Glutamatergic neuron (in vitro differentiated cells): Measurements from ENCODE around the gene RHOJ. TPM values are rescaled to one million over a fixed set of nuclear protein-coding genes. Genes with fewer than 3 reads are reported as not detected.

ENCODE experiments used
- DNase-seq: peaks from one replicate; pipeline ENCODE4 v3.0.0; 2022
- H3K27ac Mint-ChIP-seq: one replicate; pipeline ENCODE4 v1.8.0; 2020; ENCODE audit warnings: mild to moderate bottlenecking, mixed read lengths, inconsistent platforms; ENCODE audit not compliant: unreplicated experiment
- H3K27me3 Mint-ChIP-seq: one replicate; pipeline ENCODE4 v1.8.0; 2020; ENCODE audit warnings: mild to moderate bottlenecking, moderate library complexity, mixed read lengths, inconsistent platforms; ENCODE audit not compliant: unreplicated experiment
- H3K36me3 Mint-ChIP-seq: one replicate; pipeline ENCODE4 v1.8.0; 2020; ENCODE audit warnings: mild to moderate bottlenecking, mixed read lengths, inconsistent platforms; ENCODE audit not compliant: unreplicated experiment
- H3K4me1 Mint-ChIP-seq: one replicate; pipeline ENCODE4 v1.8.0; 2020; ENCODE audit warnings: mild to moderate bottlenecking, low read depth, mixed read lengths, inconsistent platforms; ENCODE audit not compliant: unreplicated experiment
- H3K4me3 Mint-ChIP-seq: one replicate; pipeline ENCODE4 v1.8.0; 2020; ENCODE audit warnings: mild to moderate bottlenecking, mixed read lengths, inconsistent platforms; ENCODE audit not compliant: unreplicated experiment
- H3K9me3 Mint-ChIP-seq: one replicate; pipeline ENCODE4 v1.8.0; 2020; ENCODE audit warnings: mild to moderate bottlenecking, moderate library complexity, mixed read lengths, inconsistent platforms; ENCODE audit not compliant: unreplicated experiment
- total RNA-seq: library from RNA; stranded (reverse); fragmentation: NEBNext Ultra II Directional; extraction: Animal tissue kit (Norgen Biotek cat#: 25700); gene quantifications from one replicate; pipeline ENCODE4 v1.2.1, GENCODE V29; 2021; ENCODE audit not compliant: unreplicated experiment
- TF ChIP-seq, protein P1 (sequence below): fragments of 200-600 bp; sonication (generic); IDR thresholded peaks from one replicate; pipeline ENCODE4 v1.5.0; 2021; ENCODE audit not compliant: partially characterized antibody, unreplicated experiment

The RHOJ gene
- total RNA-seq, 1 donor from 2014 or later, result not detected

GRCh38 chr14:63193236-63193635, 11.0 kb upstream of the RHOJ start:
- no peaks in the 10 kb centered on the region for H3K36me3 Mint-ChIP-seq

DNA sequence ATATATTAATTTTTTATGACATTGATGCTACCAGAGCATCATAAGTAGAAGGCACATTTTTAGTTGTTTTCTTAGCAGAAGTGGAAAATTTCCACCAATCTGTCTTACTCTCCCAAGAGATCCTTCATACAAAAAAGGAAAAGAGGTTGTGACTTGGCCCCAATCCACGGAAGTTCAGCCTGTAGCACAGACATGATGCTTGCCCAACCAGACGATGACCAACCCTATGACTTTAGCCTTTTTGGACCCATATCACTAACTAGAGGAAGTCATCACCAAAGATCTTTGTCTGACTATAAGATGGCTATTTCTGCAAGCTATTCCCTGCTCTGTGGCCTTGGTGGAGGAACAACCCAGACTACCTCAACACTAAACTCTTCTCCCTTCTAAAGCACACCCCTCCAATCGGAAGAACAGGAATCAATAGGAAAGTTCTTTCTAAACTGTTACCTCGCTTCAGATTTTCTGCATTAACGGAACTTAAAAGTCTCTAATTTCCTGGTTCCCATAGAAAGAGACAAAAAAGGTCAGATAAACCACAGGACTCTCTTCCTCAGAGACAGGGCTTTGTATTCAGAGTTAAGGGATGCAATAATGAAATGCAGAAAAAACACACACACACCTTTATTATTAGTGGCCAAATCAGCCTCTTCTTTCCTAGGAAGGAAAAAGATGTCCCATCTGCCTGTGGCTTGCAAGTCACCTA, 4.1 kb upstream of the RHOJ start:
- no peaks in the 10 kb centered on the region for H3K4me1 Mint-ChIP-seq
- DNase-seq, result no peak
- TF ChIP-seq, protein P1, sequence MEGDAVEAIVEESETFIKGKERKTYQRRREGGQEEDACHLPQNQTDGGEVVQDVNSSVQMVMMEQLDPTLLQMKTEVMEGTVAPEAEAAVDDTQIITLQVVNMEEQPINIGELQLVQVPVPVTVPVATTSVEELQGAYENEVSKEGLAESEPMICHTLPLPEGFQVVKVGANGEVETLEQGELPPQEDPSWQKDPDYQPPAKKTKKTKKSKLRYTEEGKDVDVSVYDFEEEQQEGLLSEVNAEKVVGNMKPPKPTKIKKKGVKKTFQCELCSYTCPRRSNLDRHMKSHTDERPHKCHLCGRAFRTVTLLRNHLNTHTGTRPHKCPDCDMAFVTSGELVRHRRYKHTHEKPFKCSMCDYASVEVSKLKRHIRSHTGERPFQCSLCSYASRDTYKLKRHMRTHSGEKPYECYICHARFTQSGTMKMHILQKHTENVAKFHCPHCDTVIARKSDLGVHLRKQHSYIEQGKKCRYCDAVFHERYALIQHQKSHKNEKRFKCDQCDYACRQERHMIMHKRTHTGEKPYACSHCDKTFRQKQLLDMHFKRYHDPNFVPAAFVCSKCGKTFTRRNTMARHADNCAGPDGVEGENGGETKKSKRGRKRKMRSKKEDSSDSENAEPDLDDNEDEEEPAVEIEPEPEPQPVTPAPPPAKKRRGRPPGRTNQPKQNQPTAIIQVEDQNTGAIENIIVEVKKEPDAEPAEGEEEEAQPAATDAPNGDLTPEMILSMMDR, result no peak
- no peaks in the 10 kb centered on the region for H3K36me3 Mint-ChIP-seq
- no peak overlapping the region for H3K4me3 Mint-ChIP-seq
- H3K9me3 Mint-ChIP-seq, result no peaks in the 10 kb centered on the region
- H3K27me3 Mint-ChIP-seq, result peaks cover 3% of the 10 kb centered on the region
- H3K27ac Mint-ChIP-seq, result no peak overlapping the region

More at GRCh38 chr14:63193236-63193635, 11.0 kb upstream of the RHOJ start:
- Mint-ChIP-seq H3K4me1 (no peaks in the 10 kb centered on the region), H3K27ac (no peak overlapping the region), H3K27me3 (peaks cover 5% of the 10 kb centered on the region), H3K4me3 (no peak overlapping the region), H3K9me3 (peaks cover 4% of the 10 kb centered on the region)
- DNase-seq, result no peak
- TF ChIP-seq, protein P1, result no peak

DNA sequence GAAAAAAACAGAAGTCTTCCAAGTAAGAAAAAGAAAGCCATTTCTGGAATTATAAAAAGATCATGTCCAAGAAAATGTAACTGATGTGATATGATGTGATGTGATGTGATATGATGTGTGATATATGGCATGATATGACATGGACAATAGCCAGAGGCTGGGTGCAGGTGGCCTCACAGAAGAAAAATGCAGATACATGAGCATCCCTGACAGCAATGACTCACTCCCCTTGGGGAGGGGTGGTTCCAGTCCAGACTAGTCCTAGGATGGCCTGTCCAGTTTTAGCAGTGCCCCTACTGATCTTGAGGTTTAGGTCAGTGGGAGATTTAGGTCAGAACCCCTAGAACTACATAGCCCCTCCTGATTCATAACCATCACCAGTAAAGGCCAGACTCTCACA, 3.5 kb upstream of the RHOJ start:
- Mint-ChIP-seq H3K27me3 (no peaks in the 10 kb centered on the region), H3K36me3 (no peaks in the 10 kb centered on the region), H3K4me3 (no peak overlapping the region), H3K9me3 (no peaks in the 10 kb centered on the region), H3K27ac (no peak overlapping the region), H3K4me1 (no peaks in the 10 kb centered on the region)
- TF ChIP-seq, protein P1, result no peak
- DNase-seq, result no peak

- TF ChIP-seq, protein P1, result no peak
- Mint-ChIP-seq H3K27me3 (no peaks in the 10 kb centered on the region), H3K4me1 (no peaks in the 10 kb centered on the region), H3K36me3 (no peaks in the 10 kb centered on the region), H3K27ac (no peak overlapping the region), H3K4me3 (no peak overlapping the region), H3K9me3 (no peaks in the 10 kb centered on the region)
- DNase-seq, result no peak
Observed at GRCh38 chr14:63203015-63203414, 1.2 kb upstream of the RHOJ start.

- H3K4me3 Mint-ChIP-seq, result no peak overlapping the region
- H3K27me3 Mint-ChIP-seq, result no peaks in the 10 kb centered on the region
- DNase-seq, result peak; percentile 32
- H3K36me3 Mint-ChIP-seq, result no peaks in the 10 kb centered on the region
- TF ChIP-seq, protein P1, result no peak
- H3K27ac Mint-ChIP-seq, result no peak overlapping the region
- no peaks in the 10 kb centered on the region for H3K4me1 Mint-ChIP-seq
- H3K9me3 Mint-ChIP-seq, result no peaks in the 10 kb centered on the region
Observed at GRCh38 chr14:63203618-63204406, 431 bp upstream of the RHOJ start.
